ENCODE results near the gene MALSU1.
"Not testable (repeated sequence)": the region's sequence is repeated elsewhere in the genome, so short reads cannot be mapped to it uniquely, and the experiment has no call there.

Gene MALSU1

DNA sequence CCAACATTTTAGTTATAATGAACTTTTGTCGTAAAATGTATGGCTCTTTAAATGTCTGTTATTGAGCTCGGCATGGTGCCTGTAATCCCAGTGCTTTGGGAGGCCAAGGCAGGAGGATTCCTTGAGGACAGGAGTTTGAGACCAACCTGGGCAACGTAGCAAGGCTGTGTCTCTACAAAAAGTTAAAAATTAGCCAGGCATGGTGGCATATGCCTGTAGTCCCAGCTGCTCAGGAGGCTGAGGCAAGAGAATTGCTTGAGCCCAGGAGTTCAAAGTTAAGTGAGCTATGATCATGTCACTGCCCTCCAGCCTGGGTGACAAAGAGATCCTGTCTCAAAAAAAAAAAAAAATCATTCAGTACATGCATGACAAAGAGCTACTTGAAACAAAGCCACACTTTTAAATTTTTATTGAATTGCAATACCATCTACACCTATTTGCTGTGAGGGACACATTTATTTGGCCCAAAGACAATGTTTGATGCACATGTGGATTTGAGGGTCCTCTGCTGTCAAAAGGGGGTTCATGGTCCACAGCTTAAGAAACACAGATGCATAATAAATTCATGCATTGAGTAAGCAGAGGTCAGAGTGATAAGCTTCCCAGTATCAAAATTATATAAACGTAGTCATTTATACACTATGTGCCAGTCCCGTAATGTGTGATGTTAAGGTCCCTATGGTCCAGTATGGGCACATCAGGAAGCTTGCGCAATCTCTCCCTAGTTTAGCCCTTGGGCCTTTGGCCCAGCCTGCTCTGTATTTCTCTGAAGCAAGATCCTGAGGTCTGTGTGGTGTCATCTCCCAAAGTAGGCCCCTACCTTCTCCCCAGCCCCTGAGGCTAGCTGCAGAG is 4.4 kb upstream of the MALSU1 start:
- no peak for TF ChIP-seq CTCF (IDR thresholded peaks at IDR 0.05)
- H3K4me3 ChIP-seq, result no peak overlapping the region

DNA sequence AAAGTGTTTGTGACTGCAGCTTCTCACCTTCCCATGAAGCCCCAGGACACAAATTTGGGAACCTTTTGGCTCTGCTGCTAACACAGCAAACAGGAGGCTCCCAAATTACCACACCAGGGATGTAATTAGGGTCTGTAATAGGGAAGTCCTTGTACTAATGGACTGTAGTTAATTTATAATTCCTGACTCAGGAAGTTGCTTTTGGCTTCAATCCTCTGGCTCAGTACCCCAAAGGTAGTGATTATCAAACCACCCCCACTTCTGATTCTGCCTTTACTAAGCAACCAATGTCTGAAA is 3.8 kb upstream of the MALSU1 start:
- H3K4me3 ChIP-seq, result no peak overlapping the region
- no peak for DNase-seq (ENCODE audit: low spot score)
- no peak for TF ChIP-seq CTCF (IDR thresholded peaks at IDR 0.05)

More for the DNA sequence above, 4.4 kb upstream of the MALSU1 start:
- DNase-seq (ENCODE audit: low spot score), result no peak
- H3K27ac ChIP-seq, result no peak overlapping the region

GRCh38 chr7:23298141-23298881 is 828 bp upstream of the MALSU1 start:
- peak; percentile 74 for DNase-seq (ENCODE audit: low spot score)
- TF ChIP-seq CTCF (IDR thresholded peaks at IDR 0.05), result no peak
- peak overlapping the region; percentile 76 for H3K4me3 ChIP-seq
- peak overlapping the region; percentile 53 to 82 for H3K27ac ChIP-seq

More for the DNA sequence above, 3.8 kb upstream of the MALSU1 start:
- no peak overlapping the region for H3K27ac ChIP-seq

- Histone ChIP-seq H3K4me3 (peak overlapping the region; percentile 76), H3K27ac (peak overlapping the region; percentile 53 to 82)
- no peak for TF ChIP-seq CTCF (IDR thresholded peaks at IDR 0.05)
- DNase-seq (ENCODE audit: low spot score), result no peak
Observed at GRCh38 chr7:23299770-23300300, 696 bp downstream of the MALSU1 start.

DNA sequence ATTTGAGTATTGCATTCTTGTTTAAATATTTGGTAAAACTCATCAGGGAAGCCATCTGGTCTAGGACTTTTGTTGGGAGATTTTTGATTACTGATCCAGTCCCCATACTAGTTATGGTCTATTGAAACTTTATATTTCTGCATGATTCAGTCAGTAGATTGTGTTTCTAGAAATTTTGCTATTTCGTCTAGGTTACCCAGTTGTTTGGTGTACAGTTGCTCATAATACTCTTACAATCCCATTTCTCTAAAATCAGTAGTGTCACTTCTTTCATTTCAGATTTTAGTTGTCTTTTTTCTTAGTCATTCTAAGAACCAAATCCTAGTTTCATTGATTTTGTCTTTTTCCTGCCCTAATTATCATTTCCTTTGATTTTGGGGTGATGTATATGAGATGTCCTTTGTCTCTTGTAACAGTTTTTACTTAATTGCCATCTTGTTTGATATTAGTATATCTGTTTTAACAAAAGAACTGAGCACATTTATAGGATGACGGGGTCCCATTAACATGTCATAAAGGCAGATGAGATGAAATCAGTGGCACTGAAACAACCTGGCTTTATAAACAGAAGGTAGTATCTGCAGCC is 7.9 kb downstream of the MALSU1 start:
- H3K4me3 ChIP-seq, result no peak overlapping the region
- no peak for TF ChIP-seq CTCF (IDR thresholded peaks at IDR 0.05)
- H3K27ac ChIP-seq, result no peak overlapping the region

DNA sequence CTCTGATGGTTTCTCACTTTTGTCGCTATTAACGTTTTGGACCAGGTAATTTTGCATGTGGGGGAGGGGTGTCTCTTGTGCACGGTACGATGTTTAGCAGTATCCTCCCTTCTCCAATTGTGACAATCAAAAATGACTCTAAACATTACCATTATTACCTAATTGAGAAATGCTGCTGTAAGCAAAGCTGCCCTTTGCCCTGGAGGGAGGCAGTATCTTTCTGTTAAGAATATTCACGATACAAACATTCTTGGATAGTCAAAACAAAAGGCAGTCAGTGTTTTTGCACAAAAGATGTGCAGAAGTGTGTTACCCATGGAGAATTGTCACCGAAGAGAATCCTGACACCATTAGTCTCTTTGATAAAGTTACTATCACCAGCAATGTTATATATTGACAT is 9.6 kb downstream of the MALSU1 start:
- no peak for TF ChIP-seq CTCF (IDR thresholded peaks at IDR 0.05)
- no peak for DNase-seq (ENCODE audit: low spot score)
- no peak overlapping the region for H3K4me3 ChIP-seq
- H3K27ac ChIP-seq, result no peak overlapping the region

More for the DNA sequence above, 7.9 kb downstream of the MALSU1 start:
- DNase-seq (ENCODE audit: low spot score), result no peak

- H3K4me3 ChIP-seq; H3K27ac ChIP-seq; DNase-seq (ENCODE audit: low spot score): not testable (repeated sequence)
Observed at GRCh38 chr7:23312141-23312540, 13.0 kb downstream of the MALSU1 start.

All from coronary artery (tissue), 2 donors.